GM19455 (cell line): Measurements from ENCODE around the gene FOXP1.

Source experiments
- ATAC-seq: cut with Tn5 transposase; IDR thresholded peaks from one replicate; pipeline ENCODE4 v1.9.1; 2021; ENCODE audit not compliant: unreplicated experiment

FOXP1 gene

DNA sequence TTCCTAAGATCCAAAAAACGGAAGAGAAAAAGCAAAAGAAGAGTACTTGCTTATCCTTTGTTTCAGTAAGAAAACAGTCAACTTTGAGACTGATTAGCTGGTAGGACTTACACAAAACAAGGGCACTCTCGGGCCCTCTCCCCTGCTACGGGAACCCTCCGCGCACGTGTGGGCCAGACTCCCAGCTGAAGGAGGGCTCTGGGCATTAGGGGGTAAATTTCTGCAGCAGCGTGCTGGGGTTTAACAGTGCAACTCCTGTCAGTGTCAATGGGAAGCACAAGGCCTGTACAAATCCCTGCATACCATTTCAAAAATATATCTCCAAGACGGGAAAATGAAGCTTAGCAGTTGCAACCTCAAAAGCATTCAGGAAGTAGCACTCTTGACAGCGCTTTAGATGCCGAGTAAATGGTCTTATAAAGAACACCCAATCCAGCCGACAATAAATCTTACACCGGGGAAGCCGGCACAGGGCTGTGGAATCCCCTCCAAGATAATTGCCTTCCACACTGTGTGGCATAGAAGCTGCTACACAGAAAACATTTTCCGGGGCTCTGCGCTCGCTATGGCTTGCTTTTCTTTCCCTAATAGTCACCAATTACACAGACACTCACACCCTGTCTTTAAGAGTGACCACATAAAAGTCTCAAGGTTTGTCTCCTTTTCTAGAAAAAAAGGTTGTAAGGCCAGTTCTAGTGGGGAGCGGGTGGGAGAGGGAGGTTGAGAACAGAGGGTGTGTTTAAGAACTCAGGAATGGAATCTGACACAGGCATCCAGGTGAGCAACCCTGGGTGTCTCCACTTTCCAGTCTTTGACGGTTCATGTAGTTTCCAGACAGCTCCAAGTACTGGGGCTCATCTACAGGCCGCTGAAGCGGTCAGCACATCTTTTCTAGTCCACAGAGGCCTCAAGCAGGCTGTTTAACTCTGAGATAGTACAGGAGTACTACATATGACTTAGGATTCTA lies 512.7 kb downstream of the FOXP1 start:
- no peak for ATAC-seq

GRCh38 chr3:71069797-71070196 lies 513.7 kb downstream of the FOXP1 start:
- ATAC-seq = no peak

- no peak for ATAC-seq
These were observed 515.4 kb downstream of the FOXP1 start for GRCh38 chr3:71067977-71068654.

- ATAC-seq = no peak
These were observed 516.7 kb downstream of the FOXP1 start for GRCh38 chr3:71066849-71067261.

- ATAC-seq = no peak
These were observed 517.2 kb downstream of the FOXP1 start for GRCh38 chr3:71066356-71066755.

GRCh38 chr3:71065764-71066013 lies 517.8 kb downstream of the FOXP1 start:
- ATAC-seq = no peak

DNA sequence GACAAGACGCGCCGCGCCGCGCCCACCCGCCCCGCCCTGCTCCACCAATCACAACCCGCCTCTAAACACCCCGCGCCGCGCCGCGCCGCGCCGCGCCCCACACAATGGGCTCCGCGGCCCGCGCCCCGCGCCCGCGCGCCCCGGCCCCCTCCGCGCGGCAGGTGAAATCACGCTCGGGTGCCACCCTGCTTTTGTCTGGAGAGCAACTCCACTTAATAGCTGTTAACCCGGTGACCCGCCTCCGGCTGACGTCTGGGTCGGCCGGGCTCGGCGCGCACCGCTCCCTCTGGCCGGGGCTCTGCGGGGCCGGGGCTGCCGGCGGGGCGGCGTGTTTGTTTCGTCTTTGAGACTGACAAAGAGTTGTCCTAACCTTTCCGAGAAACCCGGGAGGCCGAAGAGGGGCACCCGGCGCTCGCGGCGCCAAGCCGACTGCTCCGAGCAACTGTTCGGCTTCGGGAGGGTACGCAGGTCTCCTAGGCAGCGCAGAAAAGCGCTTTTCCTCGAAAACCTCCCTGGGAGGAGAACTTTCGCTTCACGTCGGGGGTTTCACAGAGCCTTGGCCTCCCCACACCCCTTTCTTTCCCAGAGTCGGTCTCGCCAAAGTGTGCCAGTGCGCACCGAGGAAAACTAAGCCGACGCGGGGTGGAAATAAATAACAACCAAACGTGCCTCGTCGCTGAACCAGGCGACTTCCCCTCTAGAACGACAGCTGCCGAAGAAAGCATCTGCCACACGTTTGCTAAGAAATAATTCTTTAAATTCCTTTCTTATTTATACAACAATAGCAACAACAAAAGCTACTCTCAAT lies 518.4 kb downstream of the FOXP1 start:
- ATAC-seq = no peak

DNA sequence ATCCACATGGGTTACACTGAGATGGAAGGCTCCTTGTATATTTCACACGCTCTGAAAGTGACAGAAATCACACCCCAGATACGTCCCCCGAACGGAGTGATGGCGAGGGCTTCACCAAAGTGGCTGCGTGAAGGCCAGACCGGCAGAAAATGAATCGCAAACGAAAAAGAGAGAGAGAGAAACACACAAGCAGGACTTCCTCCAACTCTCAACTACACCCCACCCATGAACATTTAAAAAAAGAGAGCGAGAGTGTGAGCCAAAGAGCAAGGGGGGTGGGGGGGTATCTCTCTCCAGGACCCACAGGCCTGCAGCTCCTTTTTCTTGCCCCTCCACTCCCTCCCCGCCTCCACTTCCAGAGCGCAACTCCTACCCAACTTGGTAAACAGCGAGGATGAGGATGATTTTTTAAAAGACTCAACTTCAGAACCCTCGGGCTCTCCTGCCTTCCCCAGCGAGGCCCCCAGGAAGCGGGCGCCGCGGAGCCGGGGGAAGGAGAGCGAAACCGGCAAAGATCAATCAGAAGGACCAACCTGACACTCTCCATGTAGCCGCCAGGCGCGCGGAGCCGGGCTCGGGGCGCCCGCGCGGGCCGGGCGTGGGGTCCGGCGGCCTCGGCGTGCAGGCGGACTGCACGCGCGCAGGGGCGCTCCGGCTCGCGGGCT lies 519.1 kb downstream of the FOXP1 start:
- ATAC-seq = no peak

- ATAC-seq = no peak
These were observed 519.7 kb downstream of the FOXP1 start for GRCh38 chr3:71063773-71064290.

DNA sequence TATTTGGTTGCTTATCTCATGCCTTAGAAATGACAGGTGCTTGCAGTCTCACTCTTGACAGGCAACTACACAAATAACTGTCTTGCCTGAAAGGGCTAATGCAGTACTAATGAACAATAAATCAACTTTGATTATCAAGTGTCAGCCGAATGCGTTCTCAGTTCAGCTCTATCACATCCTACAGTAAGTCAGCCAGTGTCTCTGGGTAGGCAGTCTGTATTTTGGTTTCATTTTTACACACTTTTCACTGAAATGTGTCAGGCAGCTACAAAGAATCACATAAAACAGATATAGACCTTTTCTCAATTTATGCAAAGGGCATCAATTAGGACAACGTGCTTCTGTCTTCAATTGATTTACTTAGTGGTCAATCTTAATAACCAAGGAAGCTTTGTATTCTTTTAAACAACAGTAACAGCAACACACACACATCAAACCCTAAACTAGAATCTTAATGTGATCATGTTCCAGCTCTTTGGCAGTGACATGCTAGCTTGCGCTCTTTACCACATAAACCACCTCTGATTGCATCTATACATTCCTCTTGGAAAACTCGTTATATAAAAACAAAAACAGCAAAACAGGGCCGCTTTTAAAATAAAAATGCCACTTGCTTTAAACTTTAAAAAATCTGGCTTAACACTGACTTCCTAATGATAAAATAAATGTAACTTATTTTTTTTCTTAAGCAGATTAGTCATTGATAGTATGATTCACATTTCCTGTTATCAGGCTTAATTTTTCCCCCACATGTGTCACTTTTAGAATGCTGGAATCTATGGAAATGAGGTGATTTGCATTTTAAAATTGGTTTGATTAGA lies 520.4 kb downstream of the FOXP1 start:
- ATAC-seq = no peak

- ATAC-seq = no peak
These were observed 521.2 kb downstream of the FOXP1 start for GRCh38 chr3:71062037-71062932.

- no peak for ATAC-seq
These were observed 521.9 kb downstream of the FOXP1 start for GRCh38 chr3:71061581-71061980.

DNA sequence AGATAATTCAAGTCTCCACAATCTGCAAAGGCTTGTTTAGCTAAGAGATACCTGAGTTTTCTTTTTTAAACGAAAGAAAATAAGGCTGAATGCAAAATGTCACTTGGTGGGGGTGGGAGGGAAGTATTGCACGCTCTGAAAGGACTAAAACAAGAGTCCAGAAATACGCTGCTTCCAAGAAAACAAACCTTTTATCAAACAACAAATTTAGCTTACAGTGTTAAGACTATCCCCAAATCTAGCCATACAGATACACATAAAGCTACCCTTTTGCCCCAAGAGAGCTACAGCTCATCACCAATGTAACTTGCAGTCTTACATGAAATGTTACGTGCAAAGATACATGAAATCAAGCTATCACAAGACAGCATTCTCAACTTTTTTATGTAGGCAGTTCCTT lies 522.5 kb downstream of the FOXP1 start:
- no peak for ATAC-seq

DNA sequence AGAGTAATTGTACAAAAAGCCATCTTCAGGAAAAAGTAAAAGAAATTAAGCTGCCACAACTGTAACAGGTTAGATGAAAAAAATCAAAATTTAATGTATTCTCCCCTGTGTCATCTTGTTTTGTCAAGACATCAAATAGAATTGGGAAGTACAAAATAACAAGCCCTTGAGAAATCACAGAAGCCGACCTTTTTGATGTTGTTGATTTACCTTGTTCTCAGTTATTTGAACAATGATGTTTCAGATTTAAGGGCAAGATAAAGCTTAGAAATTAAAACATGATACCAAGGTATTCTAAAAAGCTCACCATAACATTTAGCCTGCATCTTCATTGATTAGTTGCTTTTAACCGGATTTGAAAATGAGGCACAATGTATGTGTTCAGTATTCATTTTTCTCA lies 523.0 kb downstream of the FOXP1 start:
- ATAC-seq = no peak

- no peak for ATAC-seq
These were observed 526.0 kb downstream of the FOXP1 start for GRCh38 chr3:71057526-71057894.

GRCh38 chr3:71056327-71056726 lies 527.2 kb downstream of the FOXP1 start:
- ATAC-seq = no peak

GRCh38 chr3:71055257-71056001 lies 528.1 kb downstream of the FOXP1 start:
- ATAC-seq = no peak

DNA sequence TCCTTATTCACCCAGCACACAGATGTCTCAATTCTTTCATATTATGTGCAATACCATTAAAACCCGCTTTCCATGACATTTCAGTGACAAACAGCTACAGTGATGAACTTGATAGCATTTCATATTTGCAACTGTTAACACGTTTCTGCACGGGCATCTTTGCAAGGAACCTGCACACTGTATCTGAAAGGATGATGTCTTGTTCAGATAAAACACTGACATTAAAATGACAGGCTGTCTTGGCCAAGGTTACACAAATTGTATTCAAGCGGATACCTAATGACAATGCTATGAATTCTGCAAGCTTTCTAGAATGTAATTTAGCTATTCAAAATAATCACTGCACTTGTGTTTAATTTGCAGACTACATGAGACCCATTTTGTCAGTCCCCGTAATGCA lies 529.2 kb downstream of the FOXP1 start:
- no peak for ATAC-seq
